LNCAP (cell line): ENCODE results near the gene MALL.

Experiments
- CTCF ChIP-seq: fragments of 450-650 bp; IDR thresholded peaks from 2 replicates; pipeline ENCODE4 v1.5.1; 2017; ENCODE audit warnings: mild to moderate bottlenecking

Gene MALL

GRCh38 chr2:110097506-110098220 is 18.0 kb downstream of the MALL start:
- no peak for TF ChIP-seq CTCF

- no peak for TF ChIP-seq CTCF
These were observed 19.5 kb downstream of the MALL start for GRCh38 chr2:110095994-110096633.
